Measurements from ENCODE around the gene RFC2.

Gene RFC2

DNA sequence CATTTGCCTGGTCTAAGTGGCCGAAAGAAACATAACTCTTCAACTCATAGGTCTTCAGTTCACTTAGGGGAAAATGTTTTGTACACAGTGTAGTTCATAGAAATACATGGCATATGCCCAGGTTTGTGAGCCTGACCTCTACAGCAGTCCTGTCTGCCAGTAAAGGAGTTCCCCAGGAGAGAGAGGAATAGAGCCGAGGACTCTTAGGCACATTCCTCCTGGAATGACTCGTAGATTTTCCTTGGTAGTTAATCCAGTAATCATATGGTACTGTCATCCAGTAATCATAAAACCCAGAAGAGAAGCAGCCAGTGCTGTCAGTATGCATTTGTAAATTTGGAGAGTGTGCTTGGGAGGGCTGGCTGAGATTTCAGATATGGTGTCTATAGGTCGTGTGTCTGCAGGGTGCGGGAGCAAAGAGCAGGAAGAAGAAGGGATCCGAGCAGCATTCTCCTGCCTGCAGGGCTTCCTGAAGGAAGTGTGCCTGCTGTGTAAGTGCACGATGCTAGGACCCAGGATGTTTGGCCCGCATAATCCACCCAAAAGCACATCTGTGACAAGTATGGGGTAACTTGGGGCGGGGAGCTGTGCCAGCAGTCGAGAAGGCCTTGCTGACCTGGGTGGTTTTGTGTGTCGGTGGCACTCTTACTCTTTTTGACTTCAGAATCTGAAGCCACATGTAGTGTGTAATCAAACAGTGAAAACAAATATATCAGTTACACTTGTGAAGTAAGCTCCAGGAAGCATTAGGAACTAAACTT, 66.1 kb downstream of the RFC2 start:
- no peak for TF ChIP-seq EP300 (IDR thresholded peaks at IDR 0.05; ENCODE audit: borderline replicate concordance)
- no peak for TF ChIP-seq TCF12 (IDR thresholded peaks at IDR 0.05; ENCODE audit: low read depth)
- no peak for TF ChIP-seq NFIC (IDR thresholded peaks at IDR 0.05)
- TF ChIP-seq CEBPB (IDR thresholded peaks at IDR 0.05), result no peak
- no peak for TF ChIP-seq FOXM1 (IDR thresholded peaks at IDR 0.05; ENCODE audit: borderline replicate concordance, low read depth)
- TF ChIP-seq RAD21 (IDR thresholded peaks at IDR 0.05; ENCODE audit: low read depth), result no peak
- TF ChIP-seq EGR1 (IDR thresholded peaks at IDR 0.05), result no peak
- TF ChIP-seq, protein P1, sequence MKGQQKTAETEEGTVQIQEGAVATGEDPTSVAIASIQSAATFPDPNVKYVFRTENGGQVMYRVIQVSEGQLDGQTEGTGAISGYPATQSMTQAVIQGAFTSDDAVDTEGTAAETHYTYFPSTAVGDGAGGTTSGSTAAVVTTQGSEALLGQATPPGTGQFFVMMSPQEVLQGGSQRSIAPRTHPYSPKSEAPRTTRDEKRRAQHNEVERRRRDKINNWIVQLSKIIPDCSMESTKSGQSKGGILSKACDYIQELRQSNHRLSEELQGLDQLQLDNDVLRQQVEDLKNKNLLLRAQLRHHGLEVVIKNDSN (IDR thresholded peaks at IDR 0.05), result no peak
- TF ChIP-seq TAF1 (IDR thresholded peaks at IDR 0.05; ENCODE audit: low read depth), result no peak
- TF ChIP-seq CREB1 (IDR thresholded peaks at IDR 0.05; ENCODE audit: low read depth), result no peak
- TF ChIP-seq, protein P2, sequence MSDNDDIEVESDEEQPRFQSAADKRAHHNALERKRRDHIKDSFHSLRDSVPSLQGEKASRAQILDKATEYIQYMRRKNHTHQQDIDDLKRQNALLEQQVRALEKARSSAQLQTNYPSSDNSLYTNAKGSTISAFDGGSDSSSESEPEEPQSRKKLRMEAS (IDR thresholded peaks at IDR 0.05), result no peak
- TF ChIP-seq ZBTB7A (IDR thresholded peaks at IDR 0.05; ENCODE audit: low read depth), result no peak
- TF ChIP-seq, protein P3, sequence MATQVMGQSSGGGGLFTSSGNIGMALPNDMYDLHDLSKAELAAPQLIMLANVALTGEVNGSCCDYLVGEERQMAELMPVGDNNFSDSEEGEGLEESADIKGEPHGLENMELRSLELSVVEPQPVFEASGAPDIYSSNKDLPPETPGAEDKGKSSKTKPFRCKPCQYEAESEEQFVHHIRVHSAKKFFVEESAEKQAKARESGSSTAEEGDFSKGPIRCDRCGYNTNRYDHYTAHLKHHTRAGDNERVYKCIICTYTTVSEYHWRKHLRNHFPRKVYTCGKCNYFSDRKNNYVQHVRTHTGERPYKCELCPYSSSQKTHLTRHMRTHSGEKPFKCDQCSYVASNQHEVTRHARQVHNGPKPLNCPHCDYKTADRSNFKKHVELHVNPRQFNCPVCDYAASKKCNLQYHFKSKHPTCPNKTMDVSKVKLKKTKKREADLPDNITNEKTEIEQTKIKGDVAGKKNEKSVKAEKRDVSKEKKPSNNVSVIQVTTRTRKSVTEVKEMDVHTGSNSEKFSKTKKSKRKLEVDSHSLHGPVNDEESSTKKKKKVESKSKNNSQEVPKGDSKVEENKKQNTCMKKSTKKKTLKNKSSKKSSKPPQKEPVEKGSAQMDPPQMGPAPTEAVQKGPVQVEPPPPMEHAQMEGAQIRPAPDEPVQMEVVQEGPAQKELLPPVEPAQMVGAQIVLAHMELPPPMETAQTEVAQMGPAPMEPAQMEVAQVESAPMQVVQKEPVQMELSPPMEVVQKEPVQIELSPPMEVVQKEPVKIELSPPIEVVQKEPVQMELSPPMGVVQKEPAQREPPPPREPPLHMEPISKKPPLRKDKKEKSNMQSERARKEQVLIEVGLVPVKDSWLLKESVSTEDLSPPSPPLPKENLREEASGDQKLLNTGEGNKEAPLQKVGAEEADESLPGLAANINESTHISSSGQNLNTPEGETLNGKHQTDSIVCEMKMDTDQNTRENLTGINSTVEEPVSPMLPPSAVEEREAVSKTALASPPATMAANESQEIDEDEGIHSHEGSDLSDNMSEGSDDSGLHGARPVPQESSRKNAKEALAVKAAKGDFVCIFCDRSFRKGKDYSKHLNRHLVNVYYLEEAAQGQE (IDR thresholded peaks at IDR 0.05; ENCODE audit: low read depth), result no peak
- no peak for TF ChIP-seq TEAD4 (IDR thresholded peaks at IDR 0.05)
- TF ChIP-seq YY1 (IDR thresholded peaks at IDR 0.05; ENCODE audit: low read depth), result no peak

DNA sequence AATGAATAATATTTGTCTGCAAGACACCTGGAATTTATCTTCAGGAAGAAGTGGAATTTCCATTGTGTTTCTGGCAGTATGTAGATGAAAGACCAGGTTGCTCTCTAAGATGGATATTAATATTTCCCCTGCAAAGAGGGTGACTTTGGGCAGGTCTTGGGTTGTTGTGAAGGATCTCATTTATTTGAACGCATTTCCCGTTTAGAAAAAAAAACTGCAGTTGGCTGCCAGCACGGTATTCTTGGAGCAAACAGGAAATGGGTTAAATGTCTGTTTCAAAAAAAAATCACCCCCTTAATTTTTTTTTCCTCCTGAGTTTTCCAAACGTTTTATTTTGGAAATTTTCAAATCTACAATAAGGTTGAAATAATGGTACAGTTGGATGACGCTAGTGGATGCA, 68.6 kb downstream of the RFC2 start:
- TF ChIP-seq, protein P1 (IDR thresholded peaks at IDR 0.05), result no peak
- no peak for TF ChIP-seq TEAD4 (IDR thresholded peaks at IDR 0.05)

DNA sequence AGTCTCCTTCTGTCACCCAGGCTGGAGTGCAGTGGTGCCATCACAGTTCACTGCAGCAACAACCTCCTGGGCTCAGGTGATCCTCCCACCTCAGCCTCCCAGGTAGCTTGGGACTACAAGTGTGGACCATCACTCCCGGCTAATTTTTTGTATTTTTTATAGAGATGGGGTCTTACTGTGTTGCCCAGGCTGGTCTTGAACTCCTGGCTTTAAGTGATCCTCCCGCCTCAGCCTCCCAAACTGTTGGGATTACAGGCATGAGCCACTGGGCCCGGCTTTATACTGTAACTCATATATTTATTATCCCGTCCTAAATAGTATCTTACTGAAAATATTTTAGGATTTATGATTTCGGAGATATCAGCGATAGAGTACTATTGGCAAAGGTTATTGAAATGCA, 69.2 kb downstream of the RFC2 start:
- TF ChIP-seq ZBTB7A (IDR thresholded peaks at IDR 0.05; ENCODE audit: low read depth) (no peak), RAD21 (IDR thresholded peaks at IDR 0.05; ENCODE audit: low read depth) (no peak)

DNA sequence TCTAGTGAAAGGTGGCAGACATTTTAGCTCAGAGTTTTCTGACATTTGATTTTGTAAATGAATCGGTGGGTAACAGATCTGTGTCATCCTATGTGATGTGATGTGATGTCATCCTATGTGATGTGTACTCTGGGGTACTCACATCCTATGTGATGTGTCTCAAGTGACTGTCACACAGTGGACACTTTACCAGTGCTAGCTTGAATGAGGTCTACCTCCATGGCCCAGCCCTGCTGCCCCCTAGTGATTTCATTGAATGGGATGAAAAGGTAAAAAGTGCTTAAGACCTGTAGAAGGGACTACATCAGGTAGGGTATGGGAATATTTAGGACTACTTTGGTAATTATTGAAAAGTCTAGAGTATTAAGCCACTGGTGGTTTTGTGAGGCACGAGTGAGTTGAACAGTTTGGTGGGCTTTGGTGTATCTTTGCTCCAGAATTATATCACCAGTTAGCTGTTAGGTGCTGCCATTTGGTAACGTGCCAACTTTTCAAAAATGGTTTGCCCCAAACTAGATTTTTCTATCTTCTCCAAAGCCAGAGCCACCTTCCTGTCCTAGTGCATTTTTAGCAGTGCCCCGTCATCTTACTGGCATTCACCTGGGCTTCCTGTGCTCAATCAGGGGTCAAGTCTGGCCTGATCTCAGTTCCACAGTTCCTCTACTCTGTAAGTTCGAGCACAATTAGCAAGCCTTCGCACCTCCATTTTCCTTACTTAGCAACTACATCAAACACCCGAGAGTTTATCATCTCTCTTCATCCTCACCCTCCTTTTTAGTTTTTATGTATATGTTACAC, 70.3 kb downstream of the RFC2 start:
- TF ChIP-seq FOXM1 (IDR thresholded peaks at IDR 0.05; ENCODE audit: borderline replicate concordance, low read depth) (no peak), YY1 (IDR thresholded peaks at IDR 0.05; ENCODE audit: low read depth) (no peak), NFIC (IDR thresholded peaks at IDR 0.05) (peak; percentile 36; the same call in 1 of the 2 replicates), RAD21 (IDR thresholded peaks at IDR 0.05; ENCODE audit: low read depth) (peak; percentile 37; the same call in 1 of the 2 replicates), ZBTB7A (IDR thresholded peaks at IDR 0.05; ENCODE audit: low read depth) (no peak), CREB1 (IDR thresholded peaks at IDR 0.05; ENCODE audit: low read depth) (no peak), EGR1 (IDR thresholded peaks at IDR 0.05) (no peak), EP300 (IDR thresholded peaks at IDR 0.05; ENCODE audit: borderline replicate concordance) (no peak), TAF1 (IDR thresholded peaks at IDR 0.05; ENCODE audit: low read depth) (no peak), CEBPB (IDR thresholded peaks at IDR 0.05) (no peak), TCF12 (IDR thresholded peaks at IDR 0.05; ENCODE audit: low read depth) (no peak), TEAD4 (IDR thresholded peaks at IDR 0.05) (no peak)
- TF ChIP-seq, protein P1 (IDR thresholded peaks at IDR 0.05), result no peak
- TF ChIP-seq, protein P3 (IDR thresholded peaks at IDR 0.05; ENCODE audit: low read depth), result no peak
- TF ChIP-seq, protein P2 (IDR thresholded peaks at IDR 0.05), result no peak

DNA sequence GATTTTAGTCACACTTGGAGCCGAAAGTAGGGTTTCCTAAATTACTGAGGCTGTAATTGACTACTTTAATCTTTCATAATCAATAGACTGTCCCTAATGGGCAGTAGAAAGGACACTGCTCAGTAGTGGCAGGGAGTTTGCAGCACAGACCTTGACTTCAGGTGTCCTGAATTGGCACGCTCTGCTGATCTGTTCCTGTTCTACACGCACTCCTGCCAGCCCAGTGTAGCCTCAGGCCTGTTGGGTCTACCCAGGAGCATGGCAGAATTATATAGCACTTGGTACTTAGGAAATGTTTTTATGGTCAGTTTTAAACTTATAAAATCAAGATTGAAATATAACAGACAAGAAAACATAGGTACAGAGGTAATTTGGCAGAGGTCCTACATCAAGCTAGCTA, 71.1 kb downstream of the RFC2 start:
- no peak for TF ChIP-seq RAD21 (IDR thresholded peaks at IDR 0.05; ENCODE audit: low read depth)
- no peak for TF ChIP-seq TCF12 (IDR thresholded peaks at IDR 0.05; ENCODE audit: low read depth)
